Progenitor cell of endocrine pancreas (in vitro differentiated cells): ENCODE results near the gene ENTHD1. TPM values are rescaled to one million over a fixed set of nuclear protein-coding genes. Genes with fewer than 3 reads are reported as not detected.

Experiments
- DNase-seq: peaks from one replicate; pipeline ENCODE4 v3.0.0; 2021; ENCODE audit warnings: low spot score; ENCODE audit not compliant: unreplicated experiment
- H3K27ac Mint-ChIP-seq: 2 replicates; pipeline ENCODE4 v1.8.0; 2021; ENCODE audit warnings: mild to moderate bottlenecking, moderate library complexity, mixed read lengths
- H3K27me3 Mint-ChIP-seq: 2 replicates; pipeline ENCODE4 v1.8.0; 2021; ENCODE audit warnings: mixed read lengths
- H3K36me3 Mint-ChIP-seq: 2 replicates; pipeline ENCODE4 v1.8.0; 2022; ENCODE audit warnings: mixed read lengths; ENCODE audit not compliant: insufficient read depth
- H3K4me1 Mint-ChIP-seq: 2 replicates; pipeline ENCODE4 v1.8.0; 2021; ENCODE audit warnings: low read depth, mixed read lengths
- H3K4me3 Mint-ChIP-seq: 2 replicates; pipeline ENCODE4 v1.8.0; 2021; ENCODE audit warnings: low read depth, mild to moderate bottlenecking, moderate library complexity, mixed read lengths
- H3K9me3 Mint-ChIP-seq: 2 replicates; pipeline ENCODE4 v1.8.0; 2021; ENCODE audit warnings: low read depth, mixed read lengths
- CTCF ChIP-seq: fragments of 200-600 bp; sonication (generic); IDR thresholded peaks from one replicate; pipeline ENCODE4 v1.5.0; 2021; ENCODE audit warnings: antibody characterized with exemption, mild to moderate bottlenecking; ENCODE audit not compliant: unreplicated experiment
- total RNA-seq: library from RNA; stranded (reverse); gene quantifications from 2 replicates; pipeline ENCODE4 v1.2.1, GENCODE V29; 2021

Gene ENTHD1
- total RNA-seq, 1 donor from 2014 or later, result not detected

GRCh38 chr22:39703091-39703490 is 190.5 kb downstream of the ENTHD1 start:
- no peaks in the 10 kb centered on the region for H3K9me3 Mint-ChIP-seq
- H3K4me3 Mint-ChIP-seq, result no peak overlapping the region
- no peak overlapping the region for H3K27ac Mint-ChIP-seq
- H3K4me1 Mint-ChIP-seq, result peaks cover 7% of the 10 kb centered on the region
- no peaks in the 10 kb centered on the region for H3K36me3 Mint-ChIP-seq
- peaks cover 18% of the 10 kb centered on the region for H3K27me3 Mint-ChIP-seq
- no peak for DNase-seq
- TF ChIP-seq CTCF, result no peak

- DNase-seq, result no peak
- Mint-ChIP-seq H3K4me1 (peaks cover 7% of the 10 kb centered on the region), H3K9me3 (no peaks in the 10 kb centered on the region), H3K4me3 (no peak overlapping the region), H3K27ac (no peak overlapping the region), H3K36me3 (no peaks in the 10 kb centered on the region), H3K27me3 (peaks cover 18% of the 10 kb centered on the region)
- TF ChIP-seq CTCF, result no peak
These were observed 193.0 kb downstream of the ENTHD1 start for GRCh38 chr22:39700565-39700964.

GRCh38 chr22:39699631-39700360 is 193.8 kb downstream of the ENTHD1 start:
- Mint-ChIP-seq H3K36me3 (no peaks in the 10 kb centered on the region), H3K27me3 (peaks cover 18% of the 10 kb centered on the region), H3K4me3 (no peak overlapping the region), H3K9me3 (no peaks in the 10 kb centered on the region), H3K4me1 (peaks cover 7% of the 10 kb centered on the region), H3K27ac (no peak overlapping the region)
- no peak for DNase-seq
- no peak for TF ChIP-seq CTCF

- Mint-ChIP-seq H3K4me1 (peaks cover 4% of the 10 kb centered on the region), H3K36me3 (no peaks in the 10 kb centered on the region), H3K4me3 (no peak overlapping the region), H3K27ac (no peak overlapping the region), H3K27me3 (peaks cover 31% of the 10 kb centered on the region), H3K9me3 (no peaks in the 10 kb centered on the region)
- no peak for TF ChIP-seq CTCF
- no peak for DNase-seq
These were observed 195.7 kb downstream of the ENTHD1 start for GRCh38 chr22:39697790-39698430.

GRCh38 chr22:39693943-39694500 is 199.5 kb downstream of the ENTHD1 start:
- H3K9me3 Mint-ChIP-seq, result no peaks in the 10 kb centered on the region
- peaks cover 36% of the 10 kb centered on the region for H3K27me3 Mint-ChIP-seq
- no peaks in the 10 kb centered on the region for H3K36me3 Mint-ChIP-seq
- DNase-seq, result no peak
- H3K4me3 Mint-ChIP-seq, result no peak overlapping the region
- H3K4me1 Mint-ChIP-seq, result no peaks in the 10 kb centered on the region
- no peak overlapping the region for H3K27ac Mint-ChIP-seq
- TF ChIP-seq CTCF, result no peak

Other genes with a start within 250 kb of the ENTHD1 start
- gene GRAP2, start 7.3 kb upstream of the ENTHD1 start, total RNA-seq, result 0.58 and 0.60 TPM in 2 replicates
- gene TMA7B, start 66.6 kb upstream of the ENTHD1 start, total RNA-seq, result not detected in 2 replicates
- 19.8 and 21.3 TPM in 2 replicates for gene FAM83F, start 101.2 kb upstream of the ENTHD1 start, total RNA-seq